ENCODE results near the gene HSD17B11. TPM values are rescaled to one million over a fixed set of nuclear protein-coding genes. Genes with fewer than 3 reads are reported as not detected.
"Not testable (repeated sequence)": the region's sequence is repeated elsewhere in the genome, so short reads cannot be mapped to it uniquely, and the experiment has no call there.

The HSD17B11 gene
- polyA plus RNA-seq, 1 donor (not counting 4 experiments of a cell fraction or from before 2014, with no cell fraction given): 8.5 TPM

DNA sequence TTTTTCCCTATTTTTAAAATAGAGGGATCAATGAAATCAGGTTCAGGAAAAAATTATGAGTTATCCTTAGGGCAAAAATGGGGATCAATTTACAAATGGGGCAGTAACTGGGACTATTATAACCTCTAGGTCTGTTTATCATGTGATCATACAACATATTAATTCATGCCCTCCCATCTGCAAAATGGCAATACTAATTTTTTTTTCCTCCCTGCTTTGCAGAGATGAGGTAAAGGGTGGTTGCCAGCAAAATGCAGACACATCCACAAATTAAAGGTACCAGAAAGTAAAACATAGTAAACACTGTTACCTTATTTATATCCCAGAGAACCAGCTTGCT, 467 bp downstream of the HSD17B11 start:
- FAIRE-seq (no peak), DNase-seq (ENCODE audit: low read depth, low spot score) (no peak)
- peak overlapping the region; percentile 98 for H2AFZ ChIP-seq (ENCODE audit: control insufficient read depth, low read length)
- no peaks in the 10 kb centered on the region for H3K27me3 ChIP-seq (ENCODE audit: control insufficient read depth, extremely low read depth, insufficient read depth, low read length)
- H3K36me3 ChIP-seq (ENCODE audit: control insufficient read depth in 2 of 2, extremely low read depth in 1 of 2, insufficient read depth in 2 of 2, low read length in 2 of 2): no peaks in the 10 kb centered on the region
- no peaks in the 10 kb centered on the region for H3K9me1 ChIP-seq (ENCODE audit: control insufficient read depth, extremely low read depth, insufficient read depth, low read length)
- H3K79me2 ChIP-seq (ENCODE audit: control insufficient read depth, insufficient read depth, low read length): peaks cover 2% of the 10 kb centered on the region
- peak overlapping the region; percentile 80 for H3K9ac ChIP-seq (ENCODE audit: control insufficient read depth, extremely low read depth, insufficient read depth, low read length)
- peaks cover 3% of the 10 kb centered on the region for H3K4me1 ChIP-seq (ENCODE audit: control insufficient read depth, extremely low read depth, insufficient read depth, low read length)
- dilution Hi-C loops (cut with MboI; ENCODE audit: extremely low pct_ligation_motif_present, low sequenced_read_pairs): no loop called here
- H3K4me2 ChIP-seq (ENCODE audit: control insufficient read depth, extremely low read depth, insufficient read depth, low read depth, low read length): peak overlapping the region; percentile 90
- no peaks in the 10 kb centered on the region for H3K9me3 ChIP-seq (ENCODE audit: control insufficient read depth, low read depth, low read length)
- H3K4me3 ChIP-seq (ENCODE audit: control insufficient read depth in 2 of 3, extremely low read depth in 1 of 3, insufficient read depth in 2 of 3, low read depth in 1 of 3, low read length in 3 of 3): peak overlapping the region; percentile 47 to 93 (median 86)
- H3K27ac ChIP-seq (ENCODE audit: control insufficient read depth, insufficient read depth, low read length): peak overlapping the region; percentile 79
- TF ChIP-seq CTCF (optimal IDR thresholded peaks at IDR 0.05 in 1 of 3, IDR thresholded peaks at IDR 0.05 in 1 of 3, conservative IDR thresholded peaks at IDR 0.05 in 1 of 3; ENCODE audit: extremely low read depth in 1 of 3, insufficient read depth in 2 of 3, low read length in 3 of 3) (no peak), EZH2 (IDR thresholded peaks at IDR 0.05; ENCODE audit: low read length) (no peak)
- no peaks in the 10 kb centered on the region for H4K20me1 ChIP-seq (ENCODE audit: control insufficient read depth, extremely low read depth, insufficient read depth, low read length)

DNA sequence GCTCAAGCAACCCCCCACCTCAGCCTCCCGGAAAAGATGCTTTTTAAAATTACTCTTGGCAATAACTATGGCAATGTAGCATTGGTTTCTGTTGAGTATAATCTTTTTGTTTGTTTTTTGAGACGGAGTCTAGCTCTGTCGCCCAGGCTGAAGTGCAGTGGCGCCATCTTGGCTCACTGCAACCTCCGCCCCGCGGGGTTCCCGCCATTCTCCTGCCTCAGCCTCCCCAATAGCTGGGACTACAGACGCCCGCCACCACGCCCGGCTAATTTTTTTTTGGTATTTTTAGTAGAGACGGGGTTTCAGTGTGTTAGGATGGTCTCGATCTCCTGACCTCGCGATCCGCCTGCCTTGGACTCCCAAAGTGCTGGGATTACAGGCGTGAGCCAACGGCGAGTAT, 933 bp downstream of the HSD17B11 start:
- H3K9me3 ChIP-seq (ENCODE audit: control insufficient read depth, low read depth, low read length); H3K4me1 ChIP-seq (ENCODE audit: control insufficient read depth, extremely low read depth, insufficient read depth, low read length); H3K27ac ChIP-seq (ENCODE audit: control insufficient read depth, insufficient read depth, low read length); dilution Hi-C loops (cut with MboI; ENCODE audit: extremely low pct_ligation_motif_present, low sequenced_read_pairs); FAIRE-seq; H3K9me1 ChIP-seq (ENCODE audit: control insufficient read depth, extremely low read depth, insufficient read depth, low read length); H3K9ac ChIP-seq (ENCODE audit: control insufficient read depth, extremely low read depth, insufficient read depth, low read length); H3K36me3 ChIP-seq (ENCODE audit: control insufficient read depth in 2 of 2, extremely low read depth in 1 of 2, insufficient read depth in 2 of 2, low read length in 2 of 2); H3K27me3 ChIP-seq (ENCODE audit: control insufficient read depth, extremely low read depth, insufficient read depth, low read length); H4K20me1 ChIP-seq (ENCODE audit: control insufficient read depth, extremely low read depth, insufficient read depth, low read length); DNase-seq (ENCODE audit: low read depth, low spot score); H2AFZ ChIP-seq (ENCODE audit: control insufficient read depth, low read length); H3K79me2 ChIP-seq (ENCODE audit: control insufficient read depth, insufficient read depth, low read length): not testable (repeated sequence)
- Histone ChIP-seq H3K4me2 (ENCODE audit: control insufficient read depth, extremely low read depth, insufficient read depth, low read depth, low read length) (peak overlapping the region; percentile 90), H3K4me3 (ENCODE audit: control insufficient read depth in 2 of 3, extremely low read depth in 1 of 3, insufficient read depth in 2 of 3, low read depth in 1 of 3, low read length in 3 of 3) (peak overlapping the region in 1 of 3 experiments; percentile 86)

DNA sequence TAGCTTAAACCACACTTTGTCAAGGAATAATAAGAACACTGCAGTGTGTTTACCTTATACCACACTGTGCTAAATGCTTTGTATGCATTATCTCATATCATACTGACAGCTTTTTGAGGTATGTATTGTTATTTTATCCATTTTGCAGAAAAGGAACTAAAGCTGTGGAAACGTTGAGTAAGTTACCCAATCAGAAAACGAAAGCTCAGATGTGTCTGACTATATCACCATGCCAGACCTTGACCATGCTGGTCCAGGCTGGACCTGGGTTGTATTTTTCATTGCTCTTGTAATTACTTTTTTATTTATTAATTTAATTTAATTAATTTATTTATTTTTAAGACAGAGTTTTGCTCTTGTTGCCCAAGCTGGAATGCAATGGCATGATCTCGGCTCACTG, 2.1 kb downstream of the HSD17B11 start:
- no peak overlapping the region for H3K4me3 ChIP-seq (ENCODE audit: control insufficient read depth in 2 of 3, extremely low read depth in 1 of 3, insufficient read depth in 2 of 3, low read depth in 1 of 3, low read length in 3 of 3)
- H3K4me2 ChIP-seq (ENCODE audit: control insufficient read depth, extremely low read depth, insufficient read depth, low read depth, low read length): no peak overlapping the region

More for the DNA sequence above, 2.1 kb downstream of the HSD17B11 start:
- H4K20me1 ChIP-seq (ENCODE audit: control insufficient read depth, extremely low read depth, insufficient read depth, low read length): no peaks in the 10 kb centered on the region
- no peak overlapping the region for H3K9ac ChIP-seq (ENCODE audit: control insufficient read depth, extremely low read depth, insufficient read depth, low read length)
- no peaks in the 10 kb centered on the region for H3K27me3 ChIP-seq (ENCODE audit: control insufficient read depth, extremely low read depth, insufficient read depth, low read length)
- no peak for FAIRE-seq
- peaks cover 2% of the 10 kb centered on the region for H3K79me2 ChIP-seq (ENCODE audit: control insufficient read depth, insufficient read depth, low read length)
- dilution Hi-C loops (cut with MboI; ENCODE audit: extremely low pct_ligation_motif_present, low sequenced_read_pairs): no loop called here
- peaks cover 3% of the 10 kb centered on the region for H3K4me1 ChIP-seq (ENCODE audit: control insufficient read depth, extremely low read depth, insufficient read depth, low read length)
- no peaks in the 10 kb centered on the region for H3K9me3 ChIP-seq (ENCODE audit: control insufficient read depth, low read depth, low read length)
- DNase-seq (ENCODE audit: low read depth, low spot score): no peak
- TF ChIP-seq CTCF (optimal IDR thresholded peaks at IDR 0.05 in 1 of 3, IDR thresholded peaks at IDR 0.05 in 1 of 3, conservative IDR thresholded peaks at IDR 0.05 in 1 of 3; ENCODE audit: extremely low read depth in 1 of 3, insufficient read depth in 2 of 3, low read length in 3 of 3): no peak
- no peak for TF ChIP-seq EZH2 (IDR thresholded peaks at IDR 0.05; ENCODE audit: low read length)
- no peak overlapping the region for H2AFZ ChIP-seq (ENCODE audit: control insufficient read depth, low read length)
- no peaks in the 10 kb centered on the region for H3K9me1 ChIP-seq (ENCODE audit: control insufficient read depth, extremely low read depth, insufficient read depth, low read length)
- no peak overlapping the region for H3K27ac ChIP-seq (ENCODE audit: control insufficient read depth, insufficient read depth, low read length)
- no peaks in the 10 kb centered on the region for H3K36me3 ChIP-seq (ENCODE audit: control insufficient read depth in 2 of 2, extremely low read depth in 1 of 2, insufficient read depth in 2 of 2, low read length in 2 of 2)
